Sigmoid colon (tissue), 7 donors: ENCODE data around the gene WNK3. TPM values are rescaled to one million over a fixed set of nuclear protein-coding genes. Genes with fewer than 3 reads are reported as not detected.
A peak's percentile ranks its signal among the peaks of the same experiment; 100 is the strongest.

Experiments
- DNase-seq: peaks from one replicate; pipeline ENCODE4 v3.0.0-alpha.2; 2019
- H3K27ac ChIP-seq, 4 donors: fragments of 200-600 bp; sonication (generic); one replicate each; pipeline ENCODE4 v1.5.1; 2016 to 2019; ENCODE audit warnings: mild to moderate bottlenecking in 1 of 4
- H3K27me3 ChIP-seq, 3 donors: fragments of 200-600 bp; sonication (generic); one replicate each; pipeline ENCODE4 v1.5.1; 2019; ENCODE audit warnings: mild to moderate bottlenecking in 1 of 3
- H3K36me3 ChIP-seq, 4 donors: fragments of 200-600 bp; sonication (generic); one replicate each; pipeline ENCODE4 v1.5.1; 2016 to 2019
- H3K4me1 ChIP-seq, 4 donors: fragments of 200-600 bp; sonication (generic); one replicate each; pipeline ENCODE4 v1.5.1; 2017 to 2019
- H3K4me3 ChIP-seq, 4 donors: fragments of 200-600 bp; sonication (generic); one replicate each; pipeline ENCODE4 v1.5.1; 2017 to 2019; ENCODE audit warnings: mild to moderate bottlenecking in 2 of 4, moderate library complexity in 1 of 4
- H3K9me3 ChIP-seq, 4 donors: fragments of 200-600 bp in 3 of 4; sonication (generic) in 3 of 4; one replicate each; pipeline versions ENCODE4 v1.5.1 to v1.6.1; 2013 to 2019
- CTCF ChIP-seq, 4 experiments: fragments of 450-650 bp in 3 of 4; fragments of 200-600 bp in 1 of 4; IDR thresholded peaks; one replicate each; pipeline ENCODE4 v1.5.1; 2016 to 2019; ENCODE audit warnings: antibody characterized with exemption in 4 of 4, mild to moderate bottlenecking in 3 of 4, moderate library complexity in 2 of 4
- EP300 ChIP-seq, 4 donors: sonication (generic); formaldehyde crosslinking; IDR thresholded peaks; one replicate each; pipeline ENCODE4 v1.6.1; 2017; ENCODE audit warnings: antibody characterized with exemption in 4 of 4
- POLR2A ChIP-seq, 2 donors: fragments of 450-650 bp; IDR thresholded peaks; one replicate each; pipeline ENCODE4 v1.6.1; 2016; ENCODE audit warnings: antibody characterized with exemption in 2 of 2, mild to moderate bottlenecking in 2 of 2, moderate library complexity in 2 of 2
- POLR2AphosphoS5 ChIP-seq, 4 donors: sonication (generic); formaldehyde crosslinking; IDR thresholded peaks; one replicate each; pipeline ENCODE4 v1.6.1; 2017; ENCODE audit warnings: antibody characterized with exemption in 4 of 4
- WGBS, 2 donors: extraction: QIAGEN DNeasy Blood & Tissue Kit; methylation state at CpG; one replicate each; pipeline ENCODE4 v1.1.7; 2013; 5-methylcytosine and 5-hydroxymethylcytosine counted together
- intact Hi-C: fragments of 100-400 bp; cut with DNase I; formaldehyde crosslinking; loops from one replicate; pipeline ENCODE4 v1.15.1; 2023
- polyA plus RNA-seq, 3 donors: library from polyadenylated mRNA; stranded (reverse); fragments of 200-250 nt; gene quantifications; one replicate each; pipeline ENCODE4 v1.2.3, GENCODE V29; 2013
- total RNA-seq, 4 donors: library from RNA; depleted of rRNA; stranded (reverse); fragments of >200 nt; gene quantifications; one replicate each; pipeline ENCODE4 v1.1.0, GENCODE V29; 2016
- donor health status: healthy with polysubstance abuse.
- donor health status: Bipolar disorder and iron deficiency.
- donor health status: healthy.

WNK3 gene
- total and polyA plus RNA-seq, 7 donors: under 0.01 to 1.9 (median 1.7) TPM; not detected in 1

DNA sequence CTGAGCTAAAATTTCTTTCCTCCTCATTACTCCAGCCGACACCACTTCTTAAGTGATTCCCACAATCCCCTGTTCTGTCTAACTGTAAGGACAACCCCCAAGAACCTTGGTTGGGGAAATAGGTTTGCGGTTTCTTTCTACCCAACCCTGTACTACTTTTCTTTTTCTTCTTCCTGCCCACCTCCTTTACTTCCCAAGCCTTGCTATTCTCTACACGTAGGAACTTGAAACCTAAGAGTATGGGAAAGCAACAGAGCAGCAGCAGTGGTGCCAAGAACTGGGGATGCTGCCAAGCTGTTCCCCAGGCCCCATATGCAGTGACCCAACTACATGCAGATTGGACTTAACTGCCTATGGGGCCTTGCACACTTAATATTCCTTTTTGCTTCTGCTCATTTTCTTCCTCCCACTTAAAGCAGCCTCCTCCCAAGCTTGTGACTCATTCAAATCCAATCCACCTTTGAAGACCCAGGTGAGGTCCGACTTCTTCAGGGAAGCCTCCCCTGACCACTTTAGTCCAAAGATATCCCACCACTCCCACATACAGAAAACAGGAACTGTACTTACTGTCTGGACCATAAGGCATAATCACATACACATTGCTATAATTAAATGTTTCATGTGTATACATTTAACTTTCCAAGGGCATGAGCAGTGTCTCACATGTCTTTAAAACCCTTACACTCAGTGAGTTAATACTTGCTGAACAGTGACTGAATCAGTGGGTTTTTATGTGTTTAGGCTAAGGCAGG is 176.5 kb downstream of the WNK3 start:
- Histone ChIP-seq H3K4me3 (peak overlapping the region in 3 of 4 donors; percentile 77 to 93 (median 80)), H3K9me3 (no peaks in the 10 kb centered on the region), H3K27me3 (no peaks in the 10 kb centered on the region), H3K4me1 (peaks cover 0 to 37% (median 10%) of the 10 kb centered on the region in 4 donors), H3K36me3 (no peaks in the 10 kb centered on the region), H3K27ac (peak overlapping the region in 2 of 4 donors; percentile 88 to 94)
- TF ChIP-seq EP300 (IDR thresholded peaks at IDR 0.05) (no peak), POLR2AphosphoS5 (IDR thresholded peaks at IDR 0.05) (no peak), CTCF (IDR thresholded peaks at IDR 0.05) (no peak), POLR2A (IDR thresholded peaks at IDR 0.05) (no peak)
- intact Hi-C loops: loop anchor here (5.0 kb wide), 3 partner anchors 176 to 981 kb away; partner anchors contain the start of genes HUWE1 and WNK3
- 55 to 68% methylated on average over 4 of the region's 4 CpGs for WGBS, 2 donors
- no peak for DNase-seq

DNA sequence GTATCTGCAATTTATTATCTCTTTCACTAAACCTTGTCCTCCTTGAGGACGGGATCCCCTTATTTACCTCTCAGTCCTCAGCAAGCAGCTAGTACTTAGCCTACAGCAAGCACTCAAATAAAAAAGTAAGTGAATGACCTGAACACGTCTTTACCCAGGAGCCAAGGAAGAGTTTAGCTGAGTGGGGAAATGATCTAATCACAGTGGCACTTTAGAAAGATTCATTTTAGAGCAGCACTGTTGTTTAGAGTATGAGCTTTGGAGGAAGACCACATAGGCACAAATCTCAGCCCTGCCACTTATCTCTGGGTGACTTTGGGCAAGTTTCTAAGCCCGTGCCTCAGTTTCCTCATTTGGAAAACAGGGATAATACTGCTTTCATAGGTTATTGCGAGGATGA is 177.4 kb downstream of the WNK3 start:
- Histone ChIP-seq H3K27ac (no peak overlapping the region), H3K4me1 (peaks cover 0 to 37% (median 10%) of the 10 kb centered on the region in 4 donors), H3K27me3 (no peaks in the 10 kb centered on the region), H3K4me3 (no peak overlapping the region), H3K36me3 (no peaks in the 10 kb centered on the region), H3K9me3 (no peaks in the 10 kb centered on the region)
- WGBS, 2 donors: 61 to 73% methylated on average over 4 of the region's 4 CpGs
- TF ChIP-seq POLR2A (IDR thresholded peaks at IDR 0.05) (no peak), EP300 (IDR thresholded peaks at IDR 0.05) (no peak), POLR2AphosphoS5 (IDR thresholded peaks at IDR 0.05) (no peak), CTCF (IDR thresholded peaks at IDR 0.05) (no peak)
- DNase-seq: no peak
- intact Hi-C loops: loop anchor here (5.0 kb wide), 3 partner anchors 177 to 982 kb away; partner anchors contain the start of genes HUWE1 and WNK3

DNA sequence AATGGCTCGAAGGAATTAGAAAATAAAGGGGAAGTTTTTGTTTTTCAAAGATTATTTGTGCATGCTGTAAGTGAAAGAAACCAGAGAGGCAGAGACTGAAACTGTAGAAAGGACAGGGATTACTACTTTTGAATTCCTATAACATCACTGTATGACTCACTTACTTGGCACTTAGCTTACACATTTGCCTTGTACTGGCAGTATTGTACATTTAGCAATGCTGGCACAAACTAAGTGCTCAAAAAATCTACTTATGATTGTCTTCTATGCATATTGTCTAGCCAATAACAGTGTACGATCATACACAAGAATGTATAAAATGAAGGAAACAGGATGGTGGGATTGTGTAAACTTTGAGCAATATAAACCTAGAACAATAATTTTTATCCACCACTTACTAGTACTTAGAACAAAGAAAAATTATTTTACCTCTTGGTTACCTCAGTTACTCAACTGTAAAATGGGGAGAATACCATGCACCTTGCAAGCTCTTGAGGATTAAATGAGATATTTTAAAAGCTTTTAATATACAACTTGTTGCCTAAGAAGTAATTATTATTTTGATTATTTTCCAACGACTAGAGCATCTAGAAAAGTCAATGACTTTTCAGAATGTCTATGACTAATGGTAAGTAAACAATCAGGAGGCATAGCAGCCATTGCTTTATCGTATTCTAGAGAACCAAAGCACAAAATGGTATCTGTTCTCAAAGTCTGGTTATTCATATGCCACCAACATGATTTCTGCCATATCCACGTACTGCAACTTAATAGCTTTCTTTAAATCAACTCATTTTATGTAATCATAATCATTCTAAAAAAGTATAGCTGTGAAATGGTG is 179.5 kb downstream of the WNK3 start:
- no peak overlapping the region for H3K27ac ChIP-seq
- 73 to 78% methylated on average over 5 of the region's 5 CpGs for WGBS, 2 donors
- intact Hi-C loops: loop anchor here (5.0 kb wide), 1 partner anchor 349 kb away; no protein-coding TSS in a partner anchor
- H3K4me1 ChIP-seq: peaks cover 0 to 37% (median 10%) of the 10 kb centered on the region in 4 donors
- H3K27me3 ChIP-seq: no peaks in the 10 kb centered on the region
- DNase-seq: no peak
- H3K36me3 ChIP-seq: peaks cover 0 to 5% (median 0%) of the 10 kb centered on the region in 4 donors
- TF ChIP-seq EP300 (IDR thresholded peaks at IDR 0.05) (no peak), CTCF (IDR thresholded peaks at IDR 0.05) (no peak), POLR2AphosphoS5 (IDR thresholded peaks at IDR 0.05) (no peak), POLR2A (IDR thresholded peaks at IDR 0.05) (no peak)
- no peaks in the 10 kb centered on the region for H3K9me3 ChIP-seq
- no peak overlapping the region for H3K4me3 ChIP-seq

DNA sequence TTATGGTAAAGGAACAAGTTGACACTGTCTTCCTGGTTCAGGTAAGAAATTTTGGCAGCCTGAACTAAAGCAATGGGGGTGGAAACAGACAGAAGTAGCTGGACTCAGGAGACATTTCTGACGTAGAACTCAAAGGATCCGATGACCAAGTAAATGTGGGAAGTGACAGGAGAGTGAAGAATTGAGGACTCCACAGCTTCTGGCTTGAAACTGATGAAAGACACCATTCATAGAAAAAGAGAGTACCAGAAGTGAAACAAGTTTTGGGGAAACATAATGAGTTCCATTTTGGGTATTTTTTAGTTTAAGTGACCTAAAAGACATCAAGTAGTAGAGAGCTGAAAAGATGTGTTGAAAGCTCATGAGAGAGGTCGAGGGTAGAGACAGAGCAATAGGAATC is 180.5 kb downstream of the WNK3 start:
- H3K4me1 ChIP-seq: peaks cover 0 to 37% (median 10%) of the 10 kb centered on the region in 4 donors
- no peaks in the 10 kb centered on the region for H3K27me3 ChIP-seq
- H3K36me3 ChIP-seq: peaks cover 0 to 5% (median 0%) of the 10 kb centered on the region in 4 donors
- no peak overlapping the region for H3K27ac ChIP-seq
- H3K4me3 ChIP-seq: no peak overlapping the region
- intact Hi-C loops: loop anchor here (5.0 kb wide), 1 partner anchor 350 kb away; no protein-coding TSS in a partner anchor
- DNase-seq: no peak
- WGBS, 2 donors: 86 to 88% methylated on average over 3 of the region's 3 CpGs
- H3K9me3 ChIP-seq: no peaks in the 10 kb centered on the region
- no peak for TF ChIP-seq EP300 (IDR thresholded peaks at IDR 0.05)

DNA sequence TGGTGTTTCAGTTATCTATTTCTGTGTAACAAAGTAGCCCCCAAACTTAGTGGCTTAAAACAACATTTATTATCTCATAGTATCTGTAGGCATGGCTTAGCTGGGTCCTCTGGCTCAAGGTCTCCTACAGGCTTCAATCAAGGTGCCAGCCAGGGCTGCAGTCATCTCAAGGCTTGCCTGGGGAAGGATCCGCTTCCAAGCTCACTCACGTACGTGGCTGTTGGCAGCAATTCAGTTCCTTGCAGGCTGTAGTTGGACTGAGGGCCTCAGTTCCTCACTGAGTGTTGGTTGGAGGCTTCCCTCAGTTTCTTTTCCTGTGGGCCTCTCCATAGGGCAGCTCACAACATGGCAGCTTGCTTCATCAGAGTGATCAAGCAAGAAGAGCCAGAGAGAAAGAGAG is 184.1 kb downstream of the WNK3 start:
- Histone ChIP-seq H3K27me3 (no peaks in the 10 kb centered on the region), H3K4me3 (no peak overlapping the region), H3K27ac (no peak overlapping the region), H3K36me3 (peaks cover 0 to 5% (median 0%) of the 10 kb centered on the region in 4 donors), H3K4me1 (peaks cover 0 to 12% (median 0%) of the 10 kb centered on the region in 4 donors), H3K9me3 (no peaks in the 10 kb centered on the region)
- no peak for TF ChIP-seq POLR2AphosphoS5 (IDR thresholded peaks at IDR 0.05)
- no peak for TF ChIP-seq CTCF (IDR thresholded peaks at IDR 0.05)
- TF ChIP-seq POLR2A (IDR thresholded peaks at IDR 0.05): no peak
- no peak for TF ChIP-seq EP300 (IDR thresholded peaks at IDR 0.05)
- whole genome bisulfite sequencing, 2 donors: 92 to 97% methylated on average over 3 of the region's 3 CpGs
- intact Hi-C loops: no loop called here
- DNase-seq: no peak
